Choroid plexus epithelial cell (primary cell): ENCODE data around the gene YWHAE.

Experiments used
- DNase-seq: peaks from one replicate; pipeline ENCODE4 v3.0.0-alpha.2; 2010; ENCODE audit warnings: low read depth
- H3K4me3 ChIP-seq: 2 replicates; pipeline ENCODE4 v1.5.1; 2011; ENCODE audit warnings: low read depth, mild to moderate bottlenecking, control low read depth, low read length, moderate library complexity
- CTCF ChIP-seq: conservative IDR thresholded peaks from 2 replicates; pipeline ENCODE4 v1.5.1; 2011; ENCODE audit warnings: low read depth, mild to moderate bottlenecking, control low read depth, inconsistent platforms, low read length, moderate library complexity

The YWHAE gene

GRCh38 chr17:1344521-1344920 is 55.5 kb downstream of the YWHAE start:
- DNase-seq = no peak
- no peak for TF ChIP-seq CTCF
- H3K4me3 ChIP-seq = no peak overlapping the region

- DNase-seq = no peak
- no peak for TF ChIP-seq CTCF
- H3K4me3 ChIP-seq = no peak overlapping the region
Observed at GRCh38 chr17:1343554-1343953, 56.5 kb downstream of the YWHAE start.

- no peak overlapping the region for H3K4me3 ChIP-seq
- no peak for DNase-seq
- no peak for TF ChIP-seq CTCF
Observed at GRCh38 chr17:1340371-1340770, 59.7 kb downstream of the YWHAE start.

GRCh38 chr17:1331708-1332107 is 68.3 kb downstream of the YWHAE start:
- H3K4me3 ChIP-seq = no peak overlapping the region
- DNase-seq = no peak
- no peak for TF ChIP-seq CTCF

GRCh38 chr17:1329745-1330343 is 70.2 kb downstream of the YWHAE start:
- TF ChIP-seq CTCF = no peak
- H3K4me3 ChIP-seq = no peak overlapping the region
- DNase-seq = no peak

GRCh38 chr17:1328437-1328836 is 71.6 kb downstream of the YWHAE start:
- no peak overlapping the region for H3K4me3 ChIP-seq
- TF ChIP-seq CTCF = no peak
- DNase-seq = no peak

GRCh38 chr17:1325766-1326165 is 74.3 kb downstream of the YWHAE start:
- DNase-seq = no peak
- no peak overlapping the region for H3K4me3 ChIP-seq
- TF ChIP-seq CTCF = no peak
